K562 (cell line): ENCODE measurements around the gene PCDHGB5.

Experiments used
- ATF4 ChIP-seq: fragments of 450-650 bp; formaldehyde crosslinking; IDR thresholded peaks from 2 replicates; pipeline ENCODE4 v1.4.0; 2022; ENCODE audit warnings: mild to moderate bottlenecking, moderate library complexity
- ATF7 ChIP-seq: fragments of 450-650 bp; IDR thresholded peaks from 2 replicates; pipeline ENCODE4 v1.7.1; 2014; ENCODE audit warnings: mild to moderate bottlenecking, moderate library complexity
- CHD2 ChIP-seq: IDR thresholded peaks from 2 replicates; pipeline ENCODE4 v1.6.1; 2011; ENCODE audit warnings: low read depth, low read length
- CTCF ChIP-seq, 3 experiments: IDR thresholded peaks in 2 of 3; conservative IDR thresholded peaks in 1 of 3; 2 replicates each; pipeline ENCODE4 v1.5.1; 2011 to 2012; ENCODE audit warnings: low read length in 3 of 3, mild to moderate bottlenecking in 3 of 3, control low read depth in 2 of 3, improper control_type of control experiment in 1 of 3, inconsistent platforms in 1 of 3, low read depth in 1 of 3, mixed read lengths in 1 of 3, moderate library complexity in 1 of 3; ENCODE audit not compliant: insufficient read depth in 2 of 3
- CUX1 ChIP-seq: fragments of 200-800 bp; sonication (Bioruptor generic); IDR thresholded peaks from 2 replicates; pipeline ENCODE4 v1.6.1; 2016; ENCODE audit warnings: missing genetic modification characterization, missing compliant biosample characterization
- E2F3 ChIP-seq: fragments of 250-450 bp; sonication (Bioruptor Pico); IDR thresholded peaks from 2 replicates; pipeline ENCODE4 v1.4.0; 2020; ENCODE audit warnings: mild to moderate bottlenecking
- EHMT2 ChIP-seq: fragments of 450-650 bp; IDR thresholded peaks from 2 replicates; pipeline ENCODE4 v1.6.1; 2018; ENCODE audit warnings: antibody characterized with exemption
- EP300 ChIP-seq: IDR thresholded peaks from 2 replicates; pipeline ENCODE4 v1.6.1; 2012; ENCODE audit warnings: low read length, improper control_type of control experiment
- FOS ChIP-seq: IDR thresholded peaks from 3 replicates; pipeline ENCODE4 v1.6.1; 2011; ENCODE audit not compliant: insufficient read length; ENCODE audit errors: extremely low read depth
- HDAC2 ChIP-seq: fragments of 450-650 bp; IDR thresholded peaks from 2 replicates; pipeline ENCODE4 v1.6.1; 2016; ENCODE audit warnings: mild to moderate bottlenecking
- ZNF133 ChIP-seq: fragments of 250-450 bp; sonication (Bioruptor Pico); IDR thresholded peaks from 2 replicates; pipeline ENCODE4 v1.4.0; 2020; ENCODE audit warnings: mild to moderate bottlenecking

- no peak for TF ChIP-seq ZNF133 (CRISPR knock-in tag)
- TF ChIP-seq E2F3 = no peak
- TF ChIP-seq CUX1 = no peak
- TF ChIP-seq EP300 = no peak
- TF ChIP-seq CTCF (IDR thresholded peaks at IDR 0.05 in 2 of 3, conservative IDR thresholded peaks at IDR 0.05 in 1 of 3; ENCODE audit: insufficient read depth in 2 of 3, low read depth in 1 of 3, low read length in 3 of 3) = no peak
- no peak for TF ChIP-seq ATF7
- TF ChIP-seq HDAC2 = no peak
- TF ChIP-seq CHD2 = no peak
- TF ChIP-seq EHMT2 = no peak
- TF ChIP-seq FOS = no peak
- TF ChIP-seq ATF4 (CRISPR knock-in tag) = no peak
These were observed 4.5 kb upstream of the PCDHGB5 start for GRCh38 chr5:141393267-141393666.
